ENCODE data around the gene LRP8.

GRCh38 chr1:53288002-53288789 lies 39.7 kb downstream of the LRP8 start:
- TF ChIP-seq, protein P1, sequence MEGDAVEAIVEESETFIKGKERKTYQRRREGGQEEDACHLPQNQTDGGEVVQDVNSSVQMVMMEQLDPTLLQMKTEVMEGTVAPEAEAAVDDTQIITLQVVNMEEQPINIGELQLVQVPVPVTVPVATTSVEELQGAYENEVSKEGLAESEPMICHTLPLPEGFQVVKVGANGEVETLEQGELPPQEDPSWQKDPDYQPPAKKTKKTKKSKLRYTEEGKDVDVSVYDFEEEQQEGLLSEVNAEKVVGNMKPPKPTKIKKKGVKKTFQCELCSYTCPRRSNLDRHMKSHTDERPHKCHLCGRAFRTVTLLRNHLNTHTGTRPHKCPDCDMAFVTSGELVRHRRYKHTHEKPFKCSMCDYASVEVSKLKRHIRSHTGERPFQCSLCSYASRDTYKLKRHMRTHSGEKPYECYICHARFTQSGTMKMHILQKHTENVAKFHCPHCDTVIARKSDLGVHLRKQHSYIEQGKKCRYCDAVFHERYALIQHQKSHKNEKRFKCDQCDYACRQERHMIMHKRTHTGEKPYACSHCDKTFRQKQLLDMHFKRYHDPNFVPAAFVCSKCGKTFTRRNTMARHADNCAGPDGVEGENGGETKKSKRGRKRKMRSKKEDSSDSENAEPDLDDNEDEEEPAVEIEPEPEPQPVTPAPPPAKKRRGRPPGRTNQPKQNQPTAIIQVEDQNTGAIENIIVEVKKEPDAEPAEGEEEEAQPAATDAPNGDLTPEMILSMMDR (conservative IDR thresholded peaks at IDR 0.05; ENCODE audit: low read length): no peak
- TF ChIP-seq EZH2phosphoT487 (IDR thresholded peaks at IDR 0.05; ENCODE audit: borderline replicate concordance): no peak
